ENCODE measurements around the gene RBM26. TPM values are rescaled to one million over a fixed set of nuclear protein-coding genes. Genes with fewer than 3 reads are reported as not detected.
"Not testable (repeated sequence)": the region's sequence is repeated elsewhere in the genome, so short reads cannot be mapped to it uniquely, and the experiment has no call there.

Gene RBM26
- polyA plus RNA-seq, 1 experiment, result 29.1 TPM

GRCh38 chr13:79282508-79282907 is 123.5 kb downstream of the RBM26 start:
- DNase-seq (ENCODE audit: low read depth, low spot score), result no peak
- TF ChIP-seq CTCF (IDR thresholded peaks at IDR 0.05; ENCODE audit: low read depth, low read length), result no peak
- H3K27me3 ChIP-seq (ENCODE audit: control insufficient read depth, insufficient read depth, low read length), result peaks cover 5% of the 10 kb centered on the region
- no peak overlapping the region for H3K27ac ChIP-seq (ENCODE audit: low read depth, low read length)
- CTCF ChIA-PET, result no interaction called here
- POLR2A ChIA-PET, result no interaction called here
- no peak overlapping the region for H3K4me3 ChIP-seq (ENCODE audit: low read depth, low read length)
- H3K9me3 ChIP-seq (ENCODE audit: control insufficient read depth, insufficient read depth, low read length), result no peaks in the 10 kb centered on the region

GRCh38 chr13:79281339-79281747 is 124.7 kb downstream of the RBM26 start:
- H3K27ac ChIP-seq (ENCODE audit: low read depth, low read length), result no peak overlapping the region
- DNase-seq (ENCODE audit: low read depth, low spot score), result no peak
- ChIA-PET POLR2A (no interaction called here), CTCF (no interaction called here)
- H3K4me3 ChIP-seq (ENCODE audit: low read depth, low read length), result no peak overlapping the region
- H3K27me3 ChIP-seq (ENCODE audit: control insufficient read depth, insufficient read depth, low read length), result peaks cover 5% of the 10 kb centered on the region
- no peak for TF ChIP-seq CTCF (IDR thresholded peaks at IDR 0.05; ENCODE audit: low read depth, low read length)
- H3K9me3 ChIP-seq (ENCODE audit: control insufficient read depth, insufficient read depth, low read length), result no peaks in the 10 kb centered on the region

- DNase-seq (ENCODE audit: low read depth, low spot score); H3K4me3 ChIP-seq (ENCODE audit: low read depth, low read length); CTCF ChIA-PET; H3K27ac ChIP-seq (ENCODE audit: low read depth, low read length); H3K27me3 ChIP-seq (ENCODE audit: control insufficient read depth, insufficient read depth, low read length); POLR2A ChIA-PET; H3K9me3 ChIP-seq (ENCODE audit: control insufficient read depth, insufficient read depth, low read length): not testable (repeated sequence)
These were observed 126.3 kb downstream of the RBM26 start for GRCh38 chr13:79279735-79280134.

- no peak for DNase-seq (ENCODE audit: low read depth, low spot score)
- no peak for TF ChIP-seq CTCF (IDR thresholded peaks at IDR 0.05; ENCODE audit: low read depth, low read length)
- H3K4me3 ChIP-seq (ENCODE audit: low read depth, low read length), result no peak overlapping the region
- no peaks in the 10 kb centered on the region for H3K9me3 ChIP-seq (ENCODE audit: control insufficient read depth, insufficient read depth, low read length)
- no peaks in the 10 kb centered on the region for H3K27me3 ChIP-seq (ENCODE audit: control insufficient read depth, insufficient read depth, low read length)
- ChIA-PET CTCF (no interaction called here), POLR2A (no interaction called here)
- no peak overlapping the region for H3K27ac ChIP-seq (ENCODE audit: low read depth, low read length)
These were observed 133.0 kb downstream of the RBM26 start for GRCh38 chr13:79273045-79273444.

- no peak overlapping the region for H3K27ac ChIP-seq (ENCODE audit: low read depth, low read length)
- H3K4me3 ChIP-seq (ENCODE audit: low read depth, low read length), result no peak overlapping the region
- CTCF ChIA-PET, result no interaction called here
- POLR2A ChIA-PET, result no interaction called here
- no peaks in the 10 kb centered on the region for H3K9me3 ChIP-seq (ENCODE audit: control insufficient read depth, insufficient read depth, low read length)
- no peaks in the 10 kb centered on the region for H3K27me3 ChIP-seq (ENCODE audit: control insufficient read depth, insufficient read depth, low read length)
- TF ChIP-seq CTCF (IDR thresholded peaks at IDR 0.05; ENCODE audit: low read depth, low read length), result no peak
- DNase-seq (ENCODE audit: low read depth, low spot score), result no peak
These were observed 134.4 kb downstream of the RBM26 start for GRCh38 chr13:79271616-79272015.

- CTCF ChIA-PET, result no interaction called here
- TF ChIP-seq CTCF (IDR thresholded peaks at IDR 0.05; ENCODE audit: low read depth, low read length), result no peak
- POLR2A ChIA-PET, result no interaction called here
These were observed 135.2 kb downstream of the RBM26 start for GRCh38 chr13:79270859-79271258.

More at GRCh38 chr13:79270859-79271258, 135.2 kb downstream of the RBM26 start:
- Histone ChIP-seq H3K9me3 (ENCODE audit: control insufficient read depth, insufficient read depth, low read length) (no peaks in the 10 kb centered on the region), H3K4me3 (ENCODE audit: low read depth, low read length) (no peak overlapping the region), H3K27ac (ENCODE audit: low read depth, low read length) (no peak overlapping the region), H3K27me3 (ENCODE audit: control insufficient read depth, insufficient read depth, low read length) (no peaks in the 10 kb centered on the region)
- DNase-seq (ENCODE audit: low read depth, low spot score), result no peak

Measured in AG04450 (cell line).